Measurements from ENCODE around the gene NSUN4.
A peak's percentile ranks its signal among the peaks of the same experiment; 100 is the strongest.

The NSUN4 gene

GRCh38 chr1:46368791-46369190 is 28.2 kb downstream of the NSUN4 start:
- peak; percentile 38 for DNase-seq

- DNase-seq, result no peak
Measured at GRCh38 chr1:46369542-46370213, 29.1 kb downstream of the NSUN4 start.

GRCh38 chr1:46370214-46370633 is 29.6 kb downstream of the NSUN4 start:
- no peak for DNase-seq

GRCh38 chr1:46372431-46372830 is 31.8 kb downstream of the NSUN4 start:
- DNase-seq, result peak; percentile 45

GRCh38 chr1:46379996-46380395 is 39.4 kb downstream of the NSUN4 start:
- no peak for DNase-seq

- DNase-seq, result no peak
Measured at GRCh38 chr1:46380508-46380907, 39.9 kb downstream of the NSUN4 start.

GRCh38 chr1:46393510-46393909 is 52.9 kb downstream of the NSUN4 start:
- DNase-seq, result no peak

- peak; percentile 26 for DNase-seq
Measured at GRCh38 chr1:46394108-46394871, 53.7 kb downstream of the NSUN4 start, which contains the start of gene FAAH. FAAH (plus strand) TSS chr1:46394317; CDS start chr1:46394349, 32 bp downstream.

- no peak for DNase-seq
Measured at GRCh38 chr1:46394872-46395465, 54.4 kb downstream of the NSUN4 start.

- no peak for DNase-seq
Measured at GRCh38 chr1:46396441-46397398, 56.1 kb downstream of the NSUN4 start.

- no peak for DNase-seq
Measured at GRCh38 chr1:46399307-46399706, 58.7 kb downstream of the NSUN4 start.

GRCh38 chr1:46400421-46400820 is 59.8 kb downstream of the NSUN4 start:
- DNase-seq, result no peak

- DNase-seq, result no peak
Measured at GRCh38 chr1:46401154-46401913, 60.7 kb downstream of the NSUN4 start.

- peak; percentile 73 for DNase-seq
Measured at GRCh38 chr1:46401964-46402626, 61.5 kb downstream of the NSUN4 start.

GRCh38 chr1:46403916-46404315 is 63.3 kb downstream of the NSUN4 start:
- no peak for DNase-seq

GRCh38 chr1:46404482-46405196 is 64.0 kb downstream of the NSUN4 start:
- no peak for DNase-seq

GRCh38 chr1:46405197-46405555 is 64.6 kb downstream of the NSUN4 start:
- DNase-seq, result no peak

GRCh38 chr1:46405724-46406123 is 65.1 kb downstream of the NSUN4 start:
- DNase-seq, result no peak

GRCh38 chr1:46406881-46407608 is 66.4 kb downstream of the NSUN4 start:
- no peak for DNase-seq

GRCh38 chr1:46407636-46408035 is 67.0 kb downstream of the NSUN4 start:
- DNase-seq, result no peak

All from kidney glomerular epithelial cell (primary cell).